GM12891 (cell line): ENCODE results near the gene TECPR1.

Experiments
- DNase-seq: peaks from one replicate; pipeline ENCODE4 v3.0.0; 2011; ENCODE audit warnings: low spot score; ENCODE audit not compliant: insufficient read length
- FAIRE-seq: peaks from 2 replicates; lab custom pipeline; 2011; peaks lifted over from hg19 to GRCh38; lab: Jason Lieb, UNC
- PAX5 ChIP-seq: IDR thresholded peaks from 2 replicates; pipeline ENCODE4 v1.6.1; 2011; ENCODE audit warnings: low read length, moderate library complexity, mild to moderate bottlenecking; ENCODE audit not compliant: insufficient read depth, severe bottlenecking
- POLR2A ChIP-seq: IDR thresholded peaks from 2 replicates; pipeline ENCODE4 v1.6.1; 2011; ENCODE audit warnings: low read depth, low read length, control low read depth
- POLR2AphosphoS5 ChIP-seq: IDR thresholded peaks from 2 replicates; pipeline ENCODE4 v1.6.1; 2011; ENCODE audit warnings: low read depth, low read length, control low read depth
- POU2F2 ChIP-seq: IDR thresholded peaks from 2 replicates; pipeline ENCODE4 v1.6.1; 2011; ENCODE audit warnings: low read depth, mild to moderate bottlenecking, control low read depth, low read length, moderate library complexity
- SPI1 ChIP-seq: IDR thresholded peaks from 2 replicates; pipeline ENCODE4 v1.6.1; 2011; ENCODE audit warnings: low read depth, low read length, control low read depth
- TAF1 ChIP-seq: IDR thresholded peaks from 2 replicates; pipeline ENCODE4 v1.6.1; 2011; ENCODE audit warnings: low read depth, low read length, control low read depth

TECPR1 gene

DNA sequence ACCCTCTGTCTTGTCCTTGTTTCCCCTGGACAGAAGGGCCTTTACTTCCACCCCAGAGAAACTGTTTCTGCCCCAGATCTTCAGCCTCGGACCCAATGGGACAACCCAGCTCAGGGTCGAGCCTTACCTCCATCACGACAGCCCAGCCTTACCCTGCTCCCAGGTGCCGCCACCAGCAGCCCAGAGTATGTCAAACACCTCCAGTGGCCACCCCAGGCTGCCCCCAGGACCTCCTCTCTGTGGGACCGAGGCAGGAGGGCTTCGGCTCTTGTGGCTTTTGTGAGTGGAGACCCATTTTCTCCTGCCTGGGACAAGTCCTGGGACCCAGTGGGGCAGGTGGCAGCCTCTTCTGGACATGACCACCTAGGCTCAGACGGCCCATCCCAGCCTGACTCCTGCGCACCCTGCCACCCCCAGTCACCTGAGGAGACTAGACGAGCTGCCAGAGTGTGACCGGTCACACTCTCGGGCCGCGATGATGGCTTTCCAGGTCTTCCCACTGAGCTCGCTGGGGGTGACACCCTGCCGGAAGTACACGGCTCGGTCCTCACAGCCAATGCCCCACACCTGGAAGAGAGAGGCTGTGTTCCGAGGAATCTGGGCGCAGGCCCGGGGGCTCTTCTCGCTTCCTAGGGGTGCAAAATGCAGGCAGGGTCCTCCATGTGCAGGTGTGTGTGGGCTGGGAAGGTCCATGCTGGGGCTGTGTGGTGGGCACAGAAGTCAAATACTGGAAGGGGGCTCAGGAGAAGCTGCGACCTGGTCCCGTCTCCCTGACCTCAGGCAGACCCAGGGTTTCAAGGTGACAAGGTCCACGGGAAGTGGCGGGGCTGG is 15.5 kb downstream of the TECPR1 start:
- FAIRE-seq, result no peak
- TF ChIP-seq POLR2AphosphoS5, result no peak
- no peak for DNase-seq

DNA sequence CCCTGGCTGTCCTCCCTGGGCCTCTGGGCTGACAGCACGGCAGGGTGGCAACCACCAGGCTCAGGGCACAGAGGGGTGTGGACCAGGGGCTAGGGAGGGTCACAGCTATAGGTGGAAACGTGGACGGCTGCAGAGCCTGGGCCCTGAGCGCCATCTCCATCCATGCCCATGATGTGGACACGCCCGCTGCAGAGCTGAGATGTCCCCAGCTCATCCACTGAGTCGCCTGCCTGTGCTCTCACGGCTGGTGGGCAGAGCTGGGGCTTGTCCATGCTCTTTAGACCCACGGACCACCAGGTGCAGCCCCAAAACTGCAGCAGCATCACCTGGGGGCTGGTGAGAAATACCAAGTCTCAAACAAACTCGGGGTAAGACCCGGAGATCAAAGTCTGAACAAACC is 16.1 kb downstream of the TECPR1 start:
- TF ChIP-seq POLR2AphosphoS5 (no peak), PAX5 (no peak), POLR2A (no peak), POU2F2 (no peak), TAF1 (no peak), SPI1 (no peak)
- DNase-seq, result no peak
- FAIRE-seq, result no peak

DNA sequence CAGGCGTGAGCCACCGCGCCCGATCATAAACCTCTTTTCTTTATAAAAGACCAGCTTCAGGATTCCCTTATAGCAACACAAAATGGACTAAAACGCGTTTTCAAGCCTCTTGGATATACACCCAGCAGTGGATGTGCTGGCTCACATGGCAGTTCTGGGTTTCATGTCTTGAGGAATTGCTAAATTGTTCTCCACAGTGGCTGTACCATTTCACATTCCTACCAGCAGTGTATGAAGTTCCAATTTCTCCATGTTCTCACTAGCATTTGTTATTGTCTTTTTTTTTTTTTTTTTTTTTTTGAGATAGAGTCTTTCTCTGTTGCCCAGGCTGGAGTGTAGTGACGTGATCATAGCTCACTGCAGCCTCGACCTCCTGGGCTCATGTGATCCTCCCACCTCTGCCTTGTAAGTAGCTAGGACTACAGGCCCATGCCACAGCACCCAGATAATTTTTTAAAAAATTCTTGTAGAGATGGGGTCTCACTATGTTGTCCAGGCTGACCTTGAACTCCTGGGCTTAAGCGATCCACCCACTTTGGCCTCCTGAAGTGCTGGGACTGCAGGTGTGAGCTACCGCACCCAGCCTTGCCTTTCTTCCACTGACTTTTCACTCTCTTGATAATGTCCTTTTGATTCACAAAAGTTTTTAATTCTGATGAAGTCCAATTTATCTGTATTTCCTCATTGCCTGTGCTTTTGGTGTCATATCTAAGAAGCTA is 17.4 kb downstream of the TECPR1 start:
- no peak for DNase-seq
- no peak for TF ChIP-seq TAF1
- no peak for TF ChIP-seq PAX5
- TF ChIP-seq POLR2AphosphoS5, result no peak
- no peak for TF ChIP-seq SPI1
- no peak for TF ChIP-seq POU2F2
- TF ChIP-seq POLR2A, result no peak
- FAIRE-seq, result no peak

DNA sequence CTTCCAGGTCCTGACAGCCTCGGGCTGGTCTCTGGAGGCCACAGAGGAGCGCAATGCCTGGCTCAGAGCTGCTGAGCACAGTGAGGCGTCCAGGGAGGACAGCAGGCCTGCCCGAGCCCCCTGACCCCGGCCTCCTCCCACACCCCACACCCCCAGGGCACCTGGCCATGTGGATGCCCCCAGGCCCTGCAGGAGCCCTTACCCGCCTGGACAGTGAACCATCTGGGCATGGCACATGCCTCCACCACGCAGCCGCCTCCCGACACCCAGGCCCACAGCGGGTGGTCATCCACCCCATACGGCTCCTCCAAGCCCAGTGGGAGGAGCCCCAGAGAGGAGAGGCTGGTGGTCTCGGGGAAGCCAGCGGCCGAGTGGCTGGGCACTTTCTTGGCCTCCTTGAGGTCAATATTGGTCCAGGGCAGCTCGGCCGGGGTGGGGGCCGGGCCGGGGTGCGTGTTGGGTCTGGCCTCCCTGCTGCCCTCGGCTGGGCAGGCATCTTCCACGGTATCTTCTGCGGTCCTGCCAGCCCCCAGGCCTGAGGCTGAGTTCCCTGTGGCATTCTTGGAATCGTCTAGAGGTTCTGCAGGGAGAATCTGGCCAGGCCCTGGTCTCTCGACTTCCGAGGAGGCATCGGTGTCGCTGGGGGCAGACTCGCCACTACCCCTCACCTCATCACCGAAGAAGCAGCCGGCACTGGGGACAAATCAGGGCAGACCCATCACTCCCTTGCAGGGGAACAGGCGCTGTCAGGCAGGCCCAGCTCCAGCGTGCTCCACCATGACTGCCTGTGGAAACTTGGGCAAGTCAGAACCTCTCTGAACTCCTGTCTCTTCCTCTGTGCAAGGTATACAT is 18.6 kb downstream of the TECPR1 start:
- no peak for TF ChIP-seq SPI1
- DNase-seq (no peak), FAIRE-seq (no peak)

DNA sequence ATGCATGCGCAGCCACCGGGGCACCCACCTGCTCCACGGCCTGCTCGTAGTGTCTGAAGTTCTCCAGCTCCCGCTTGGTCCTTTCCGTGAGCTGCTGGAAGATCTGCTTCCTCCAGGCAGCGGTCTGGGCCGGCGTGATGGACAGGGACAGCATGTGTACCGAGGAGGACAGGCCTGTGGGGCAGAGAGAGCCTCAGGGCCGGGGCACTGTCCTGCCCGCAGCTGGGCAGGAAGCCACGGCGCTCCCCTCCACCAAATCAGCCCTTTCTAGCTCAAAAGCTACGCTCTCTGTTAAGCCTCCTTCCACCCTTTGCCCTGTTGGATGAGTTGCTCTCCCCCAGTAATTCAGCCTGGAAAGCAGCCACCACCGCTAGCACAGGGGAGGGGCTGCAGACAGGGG is 19.2 kb downstream of the TECPR1 start:
- no peak for TF ChIP-seq PAX5
- TF ChIP-seq TAF1, result no peak
- no peak for TF ChIP-seq POLR2AphosphoS5
- no peak for TF ChIP-seq POLR2A
- no peak for TF ChIP-seq SPI1
- TF ChIP-seq POU2F2, result no peak
- no peak for FAIRE-seq

DNA sequence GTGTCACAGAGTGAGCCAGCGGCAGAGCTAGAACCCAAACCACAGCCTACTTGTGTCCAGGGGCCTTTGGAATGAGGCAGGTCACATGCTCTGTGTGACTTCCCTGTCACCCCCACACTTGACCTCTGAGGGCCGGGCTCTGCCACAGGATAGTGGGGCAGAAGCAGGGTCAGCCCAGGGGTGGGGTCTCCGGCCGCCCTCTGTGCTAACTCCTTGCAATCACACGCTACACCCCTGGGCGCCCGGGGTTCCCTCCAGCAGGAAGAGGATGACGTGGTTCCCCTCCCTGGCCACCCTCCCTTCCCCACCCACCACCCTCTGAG is 19.8 kb downstream of the TECPR1 start:
- DNase-seq, result no peak
- no peak for FAIRE-seq
- TF ChIP-seq TAF1, result no peak
- TF ChIP-seq POLR2A, result no peak
- TF ChIP-seq POLR2AphosphoS5, result no peak
- no peak for TF ChIP-seq SPI1
- no peak for TF ChIP-seq PAX5
- TF ChIP-seq POU2F2, result no peak

More for the DNA sequence above, 19.2 kb downstream of the TECPR1 start:
- no peak for DNase-seq

DNA sequence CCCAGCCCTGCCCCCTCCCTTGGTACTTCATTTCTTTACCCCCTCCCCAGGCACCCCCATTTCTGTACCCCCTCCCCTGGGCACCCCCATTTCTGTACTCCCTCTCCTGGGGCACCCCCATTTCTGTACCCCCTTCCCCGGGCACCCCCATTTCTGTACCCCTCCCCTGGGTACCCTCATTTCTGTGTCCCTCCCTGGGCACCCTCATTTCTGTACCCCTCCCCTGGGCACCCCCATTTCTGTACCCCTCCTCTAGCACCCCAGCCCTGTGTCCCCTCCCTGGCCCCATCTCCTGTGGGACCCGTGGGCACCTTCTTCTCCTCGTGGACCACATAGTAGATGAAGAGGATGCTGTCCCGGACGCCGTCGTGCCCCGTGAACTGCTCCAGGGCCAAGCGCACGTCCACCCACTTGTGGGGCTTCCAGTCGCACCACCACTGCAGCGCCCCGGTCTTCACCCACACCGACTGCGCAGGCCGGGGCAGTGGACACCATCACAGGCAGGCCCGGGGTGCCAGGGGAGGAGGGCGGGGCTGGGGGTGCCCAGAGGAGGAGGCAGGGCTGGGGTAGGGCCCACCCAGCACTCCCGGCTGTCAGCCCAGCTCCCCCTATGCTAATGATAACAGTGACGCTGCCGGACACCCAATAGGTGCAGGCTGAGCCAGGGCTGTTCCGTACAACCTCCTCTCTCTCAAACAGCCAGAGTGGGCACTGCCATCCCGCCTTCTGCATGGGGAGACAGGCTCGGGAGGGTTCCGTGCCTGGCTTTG is 20.4 kb downstream of the TECPR1 start:
- DNase-seq, result no peak
- no peak for FAIRE-seq
- TF ChIP-seq PAX5 (no peak), SPI1 (no peak), POLR2A (no peak)

DNA sequence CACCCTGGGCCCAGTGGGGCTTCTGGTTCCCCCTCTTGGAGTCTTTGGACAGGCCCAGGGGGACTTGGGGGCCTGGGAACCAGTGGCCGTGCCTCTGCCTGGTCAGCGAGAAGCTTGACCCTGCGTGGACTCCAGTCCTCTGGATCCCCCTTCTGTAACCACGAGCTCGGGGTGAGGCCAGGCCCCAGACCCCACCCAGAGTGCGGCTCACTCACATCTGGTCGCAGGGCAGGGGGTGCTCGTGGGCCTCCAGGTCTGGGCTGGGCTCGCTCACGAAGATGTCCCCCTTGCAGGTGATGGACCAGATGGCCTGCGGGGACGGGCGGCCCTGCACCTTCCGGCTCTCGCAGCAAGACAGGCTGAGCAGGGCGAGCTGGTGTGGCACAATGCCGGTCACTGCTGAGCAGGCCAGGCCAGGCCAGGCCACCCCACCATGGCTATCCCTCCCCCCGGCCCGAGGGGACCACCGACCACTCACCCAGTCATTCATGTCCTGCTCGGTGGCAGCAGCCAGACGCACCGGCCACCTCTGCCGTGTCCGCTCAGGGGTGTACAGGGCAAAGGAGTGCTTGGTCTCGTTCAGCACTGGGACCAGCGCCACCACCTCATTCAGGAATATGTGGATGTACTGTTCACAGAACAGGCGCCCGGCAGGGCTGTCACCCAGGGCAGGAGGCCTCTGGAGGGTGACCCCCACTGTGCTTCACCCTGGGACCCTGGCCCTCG is 21.1 kb downstream of the TECPR1 start:
- DNase-seq (no peak), FAIRE-seq (no peak)
- TF ChIP-seq PAX5 (no peak), POLR2AphosphoS5 (no peak), SPI1 (no peak), TAF1 (no peak), POLR2A (no peak), POU2F2 (no peak)
